ENCODE data around the gene SETD6. TPM values are rescaled to one million over a fixed set of nuclear protein-coding genes. Genes with fewer than 3 reads are reported as not detected.

Gene SETD6
- total RNA-seq, 5 donors from 2014 or later (not counting 1 experiment from before 2014, with no cell fraction given): 29.6 to 44.2 (median 35.1) TPM

GRCh38 chr16:58500430-58501241, 14.7 kb upstream of the SETD6 start:
- Mint-ChIP-seq H3K27me3 (peaks cover 0 to 20% of the 10 kb centered on the region in 2 donors), H3K9me3 (no peaks in the 10 kb centered on the region), H3K4me1 (peaks cover 12 to 17% (median 15%) of the 10 kb centered on the region in 3 donors), H3K36me3 (no peaks in the 10 kb centered on the region), H3K4me3 (peak overlapping the region; percentile 71 to 84 (median 74)), H3K27ac (no peak overlapping the region)
- H3K27ac ChIP-seq (ENCODE audit: low read length): no peak overlapping the region
- DNase-seq (peak in 2 of 35 experiments; percentile 21 to 26), ATAC-seq (replicated peaks in 1 of 4) (peak; percentile 10 to 43 (median 36))
- H3K9me3 ChIP-seq: no peaks in the 10 kb centered on the region
- ChIA-PET POLR2A (no interaction called here), CTCF (interaction anchor here in 1 of 2 donors (0.8 kb wide), 1 partner anchor 162 kb away, joined by 7 read pairs; no protein-coding TSS in a partner anchor)
- H3K36me3 ChIP-seq (ENCODE audit: control insufficient read depth in 2 of 2, extremely low read depth in 1 of 2, insufficient read depth in 1 of 2, low read length in 1 of 2): no peaks in the 10 kb centered on the region
- H3K4me3 ChIP-seq (ENCODE audit: control insufficient read depth in 1 of 2, extremely low read depth in 1 of 2, low read length in 1 of 2): peak overlapping the region; percentile 54 to 82
- WGBS (ENCODE audit: insufficient coverage): 13% methylated on average over 34 of the region's 36 CpGs
- peaks cover 0 to 57% of the 10 kb centered on the region in 2 experiments for H3K27me3 ChIP-seq (replicated peaks in 1 of 2; ENCODE audit: control insufficient read depth in 2 of 2, extremely low read depth in 1 of 2, insufficient read depth in 2 of 2, low read length in 1 of 2)
- H3K4me1 ChIP-seq (ENCODE audit: control insufficient read depth in 1 of 2, extremely low read depth in 1 of 2, insufficient read depth in 2 of 2, low read length in 2 of 2): peaks cover 7 to 22% of the 10 kb centered on the region in 2 experiments

- peaks cover 0 to 20% of the 10 kb centered on the region in 2 donors for H3K27me3 Mint-ChIP-seq
- ChIA-PET CTCF (no interaction called here), POLR2A (no interaction called here)
- peaks cover 11 to 16% (median 15%) of the 10 kb centered on the region in 3 donors for H3K4me1 Mint-ChIP-seq
- Histone ChIP-seq H3K4me1 (ENCODE audit: control insufficient read depth in 1 of 2, extremely low read depth in 1 of 2, insufficient read depth in 2 of 2, low read length in 2 of 2) (peaks cover 7 to 22% of the 10 kb centered on the region in 2 experiments), H3K27me3 (replicated peaks in 1 of 2; ENCODE audit: control insufficient read depth in 2 of 2, extremely low read depth in 1 of 2, insufficient read depth in 2 of 2, low read length in 1 of 2) (peaks cover 0 to 57% of the 10 kb centered on the region in 2 experiments), H3K4me3 (ENCODE audit: control insufficient read depth in 1 of 2, extremely low read depth in 1 of 2, low read length in 1 of 2) (peak overlapping the region; percentile 54 to 82), H3K27ac (ENCODE audit: low read length) (no peak overlapping the region), H3K36me3 (ENCODE audit: control insufficient read depth in 2 of 2, extremely low read depth in 1 of 2, insufficient read depth in 1 of 2, low read length in 1 of 2) (no peaks in the 10 kb centered on the region), H3K9me3 (no peaks in the 10 kb centered on the region)
- DNase-seq (peak in 26 of 35 experiments; percentile 15 to 63 (median 42)), ATAC-seq (replicated peaks in 1 of 4) (peak; percentile 53 to 75 (median 58))
- no peaks in the 10 kb centered on the region for H3K36me3 Mint-ChIP-seq
- H3K4me3 Mint-ChIP-seq: peak overlapping the region; percentile 71 to 84 (median 74)
- H3K9me3 Mint-ChIP-seq: no peaks in the 10 kb centered on the region
- 11% methylated on average over 29 of the region's 42 CpGs for WGBS (ENCODE audit: insufficient coverage)
- no peak overlapping the region for H3K27ac Mint-ChIP-seq
Observed at GRCh38 chr16:58501242-58502131, 13.8 kb upstream of the SETD6 start.

GRCh38 chr16:58502217-58502921, 12.9 kb upstream of the SETD6 start:
- WGBS (ENCODE audit: insufficient coverage): 76% methylated on average over 5 of the region's 8 CpGs
- CTCF ChIA-PET: no interaction called here

GRCh38 chr16:58503166-58503862, 12.0 kb upstream of the SETD6 start:
- ATAC-seq (replicated peaks in 1 of 4): no peak
- no peak overlapping the region for H3K4me3 Mint-ChIP-seq

More at GRCh38 chr16:58502217-58502921, 12.9 kb upstream of the SETD6 start:
- ATAC-seq (replicated peaks in 1 of 4) (no peak), DNase-seq (no peak)
- Histone ChIP-seq H3K9me3 (no peaks in the 10 kb centered on the region), H3K4me1 (ENCODE audit: control insufficient read depth in 1 of 2, extremely low read depth in 1 of 2, insufficient read depth in 2 of 2, low read length in 2 of 2) (peaks cover 7 to 25% of the 10 kb centered on the region in 2 experiments), H3K4me3 (ENCODE audit: control insufficient read depth in 1 of 2, extremely low read depth in 1 of 2, low read length in 1 of 2) (no peak overlapping the region), H3K27me3 (replicated peaks in 1 of 2; ENCODE audit: control insufficient read depth in 2 of 2, extremely low read depth in 1 of 2, insufficient read depth in 2 of 2, low read length in 1 of 2) (peaks cover 0 to 57% of the 10 kb centered on the region in 2 experiments), H3K36me3 (ENCODE audit: control insufficient read depth in 2 of 2, extremely low read depth in 1 of 2, insufficient read depth in 1 of 2, low read length in 1 of 2) (no peaks in the 10 kb centered on the region), H3K27ac (ENCODE audit: low read length) (no peak overlapping the region)
- H3K27ac Mint-ChIP-seq: no peak overlapping the region
- H3K9me3 Mint-ChIP-seq: no peaks in the 10 kb centered on the region
- H3K4me1 Mint-ChIP-seq: peaks cover 11 to 15% (median 14%) of the 10 kb centered on the region in 3 donors
- H3K27me3 Mint-ChIP-seq: peaks cover 0 to 20% of the 10 kb centered on the region in 2 donors
- H3K36me3 Mint-ChIP-seq: no peaks in the 10 kb centered on the region
- H3K4me3 Mint-ChIP-seq: peak overlapping the region in 2 of 3 donors; percentile 21 to 84
- POLR2A ChIA-PET: no interaction called here

GRCh38 chr16:58503863-58504688, 11.2 kb upstream of the SETD6 start:
- DNase-seq: no peak
- peaks cover 0 to 20% of the 10 kb centered on the region in 2 donors for H3K27me3 Mint-ChIP-seq
- no peaks in the 10 kb centered on the region for H3K9me3 ChIP-seq
- WGBS (ENCODE audit: insufficient coverage): 93% methylated on average over 11 of the region's 21 CpGs
- H3K27me3 ChIP-seq (replicated peaks in 1 of 2; ENCODE audit: control insufficient read depth in 2 of 2, extremely low read depth in 1 of 2, insufficient read depth in 2 of 2, low read length in 1 of 2): peaks cover 0 to 54% of the 10 kb centered on the region in 2 experiments
- H3K27ac ChIP-seq (ENCODE audit: low read length): no peak overlapping the region
- H3K36me3 ChIP-seq (ENCODE audit: control insufficient read depth in 2 of 2, extremely low read depth in 1 of 2, insufficient read depth in 1 of 2, low read length in 1 of 2): no peaks in the 10 kb centered on the region
- no peak for ATAC-seq (replicated peaks in 1 of 4)
- peaks cover 11 to 15% (median 14%) of the 10 kb centered on the region in 3 donors for H3K4me1 Mint-ChIP-seq
- no peak overlapping the region for H3K27ac Mint-ChIP-seq
- POLR2A ChIA-PET: no interaction called here
- no peak overlapping the region for H3K4me3 Mint-ChIP-seq
- H3K4me3 ChIP-seq (ENCODE audit: control insufficient read depth in 1 of 2, extremely low read depth in 1 of 2, low read length in 1 of 2): no peak overlapping the region
- no peaks in the 10 kb centered on the region for H3K9me3 Mint-ChIP-seq
- CTCF ChIA-PET: no interaction called here
- no peaks in the 10 kb centered on the region for H3K36me3 Mint-ChIP-seq
- peaks cover 7 to 25% of the 10 kb centered on the region in 2 experiments for H3K4me1 ChIP-seq (ENCODE audit: control insufficient read depth in 1 of 2, extremely low read depth in 1 of 2, insufficient read depth in 2 of 2, low read length in 2 of 2)

More at GRCh38 chr16:58503166-58503862, 12.0 kb upstream of the SETD6 start:
- CTCF ChIA-PET: no interaction called here
- Histone ChIP-seq H3K36me3 (ENCODE audit: control insufficient read depth in 2 of 2, extremely low read depth in 1 of 2, insufficient read depth in 1 of 2, low read length in 1 of 2) (no peaks in the 10 kb centered on the region), H3K9me3 (no peaks in the 10 kb centered on the region), H3K4me1 (ENCODE audit: control insufficient read depth in 1 of 2, extremely low read depth in 1 of 2, insufficient read depth in 2 of 2, low read length in 2 of 2) (peaks cover 7 to 25% of the 10 kb centered on the region in 2 experiments), H3K27me3 (replicated peaks in 1 of 2; ENCODE audit: control insufficient read depth in 2 of 2, extremely low read depth in 1 of 2, insufficient read depth in 2 of 2, low read length in 1 of 2) (peaks cover 0 to 57% of the 10 kb centered on the region in 2 experiments), H3K27ac (ENCODE audit: low read length) (no peak overlapping the region), H3K4me3 (ENCODE audit: control insufficient read depth in 1 of 2, extremely low read depth in 1 of 2, low read length in 1 of 2) (no peak overlapping the region)
- peaks cover 0 to 20% of the 10 kb centered on the region in 2 donors for H3K27me3 Mint-ChIP-seq
- POLR2A ChIA-PET: no interaction called here
- DNase-seq: no peak
- H3K36me3 Mint-ChIP-seq: no peaks in the 10 kb centered on the region
- no peaks in the 10 kb centered on the region for H3K9me3 Mint-ChIP-seq
- WGBS (ENCODE audit: insufficient coverage): 83% methylated on average over 13 of the region's 14 CpGs
- peaks cover 11 to 15% (median 14%) of the 10 kb centered on the region in 3 donors for H3K4me1 Mint-ChIP-seq
- no peak overlapping the region for H3K27ac Mint-ChIP-seq

All from T-cell (primary cell).